Nephron progenitor cell (in vitro differentiated cells): ENCODE results near the gene CEP131.

Experiments
- DNase-seq: peaks from one replicate; pipeline ENCODE4 v3.0.0; 2021
- H3K27ac Mint-ChIP-seq: 2 replicates; pipeline ENCODE4 v1.8.0; 2021; ENCODE audit warnings: mild to moderate bottlenecking, moderate library complexity, mixed read lengths
- H3K27me3 Mint-ChIP-seq: 2 replicates; pipeline ENCODE4 v1.8.0; 2021; ENCODE audit warnings: mild to moderate bottlenecking, low read depth, mixed read lengths; ENCODE audit not compliant: poor library complexity
- H3K36me3 Mint-ChIP-seq: 2 replicates; pipeline ENCODE4 v1.8.0; 2021; ENCODE audit warnings: low read depth, mixed read lengths
- H3K4me1 Mint-ChIP-seq: 2 replicates; pipeline ENCODE4 v1.8.0; 2021; ENCODE audit warnings: mixed read lengths
- H3K4me3 Mint-ChIP-seq: 2 replicates; pipeline ENCODE4 v1.8.0; 2021; ENCODE audit warnings: mild to moderate bottlenecking, moderate library complexity, mixed read lengths
- H3K9me3 Mint-ChIP-seq: 2 replicates; pipeline ENCODE4 v1.8.0; 2021; ENCODE audit warnings: mild to moderate bottlenecking, moderate library complexity, mixed read lengths
- CTCF ChIP-seq: fragments of 200-600 bp; sonication (generic); IDR thresholded peaks from 2 replicates; pipeline ENCODE4 v1.5.0; 2021; ENCODE audit warnings: antibody characterized with exemption

The CEP131 gene

GRCh38 chr17:81260171-81260570, 37.4 kb upstream of the CEP131 start:
- peaks cover 36% of the 10 kb centered on the region for H3K4me1 Mint-ChIP-seq
- peaks cover 6% of the 10 kb centered on the region for H3K36me3 Mint-ChIP-seq
- H3K9me3 Mint-ChIP-seq = no peaks in the 10 kb centered on the region
- no peak overlapping the region for H3K27ac Mint-ChIP-seq
- TF ChIP-seq CTCF = no peak
- no peak overlapping the region for H3K4me3 Mint-ChIP-seq
- H3K27me3 Mint-ChIP-seq = peaks cover 2% of the 10 kb centered on the region
- no peak for DNase-seq

GRCh38 chr17:81259058-81259605, 36.4 kb upstream of the CEP131 start:
- TF ChIP-seq CTCF = no peak
- H3K4me3 Mint-ChIP-seq = no peak overlapping the region
- H3K36me3 Mint-ChIP-seq = peaks cover 5% of the 10 kb centered on the region
- no peak overlapping the region for H3K27ac Mint-ChIP-seq
- H3K9me3 Mint-ChIP-seq = no peaks in the 10 kb centered on the region
- peaks cover 2% of the 10 kb centered on the region for H3K27me3 Mint-ChIP-seq
- DNase-seq = no peak
- H3K4me1 Mint-ChIP-seq = peaks cover 44% of the 10 kb centered on the region

GRCh38 chr17:81258292-81258691, 35.5 kb upstream of the CEP131 start:
- DNase-seq = peak; percentile 72
- peaks cover 51% of the 10 kb centered on the region for H3K4me1 Mint-ChIP-seq
- no peaks in the 10 kb centered on the region for H3K9me3 Mint-ChIP-seq
- peak; percentile 53 for TF ChIP-seq CTCF
- peaks cover 5% of the 10 kb centered on the region for H3K36me3 Mint-ChIP-seq
- H3K27ac Mint-ChIP-seq = peak overlapping the region; percentile 57
- H3K4me3 Mint-ChIP-seq = no peak overlapping the region
- peaks cover 6% of the 10 kb centered on the region for H3K27me3 Mint-ChIP-seq

GRCh38 chr17:81257533-81257932, 34.8 kb upstream of the CEP131 start:
- H3K4me1 Mint-ChIP-seq = peaks cover 59% of the 10 kb centered on the region
- no peak for DNase-seq
- peaks cover 2% of the 10 kb centered on the region for H3K36me3 Mint-ChIP-seq
- TF ChIP-seq CTCF = no peak
- no peak overlapping the region for H3K4me3 Mint-ChIP-seq
- H3K27ac Mint-ChIP-seq = peak overlapping the region; percentile 54
- no peaks in the 10 kb centered on the region for H3K9me3 Mint-ChIP-seq
- peaks cover 6% of the 10 kb centered on the region for H3K27me3 Mint-ChIP-seq

GRCh38 chr17:81256616-81257015, 33.9 kb upstream of the CEP131 start:
- no peak overlapping the region for H3K27ac Mint-ChIP-seq
- DNase-seq = no peak
- no peaks in the 10 kb centered on the region for H3K9me3 Mint-ChIP-seq
- peaks cover 65% of the 10 kb centered on the region for H3K4me1 Mint-ChIP-seq
- peaks cover 6% of the 10 kb centered on the region for H3K27me3 Mint-ChIP-seq
- H3K36me3 Mint-ChIP-seq = no peaks in the 10 kb centered on the region
- no peak overlapping the region for H3K4me3 Mint-ChIP-seq
- TF ChIP-seq CTCF = no peak

GRCh38 chr17:81254955-81255717, 32.4 kb upstream of the CEP131 start:
- Mint-ChIP-seq H3K36me3 (no peaks in the 10 kb centered on the region), H3K27ac (peak overlapping the region; percentile 80)

More at GRCh38 chr17:81254955-81255717, 32.4 kb upstream of the CEP131 start:
- Mint-ChIP-seq H3K4me1 (peaks cover 78% of the 10 kb centered on the region), H3K9me3 (no peaks in the 10 kb centered on the region), H3K4me3 (no peak overlapping the region), H3K27me3 (peaks cover 6% of the 10 kb centered on the region)
- DNase-seq = peak; percentile 72
- TF ChIP-seq CTCF = peak; percentile 50
